ENCODE measurements around the gene ACTG1.

ACTG1 gene

GRCh38 chr17:81509972-81510784 lies 2.4 kb downstream of the ACTG1 start:
- Histone ChIP-seq H3K4me1 (ENCODE audit: low read depth, poor library complexity, severe bottlenecking) (peaks cover 20% of the 10 kb centered on the region), H3K27ac (no peak overlapping the region), H3K4me2 (peak overlapping the region; percentile 99), H3K27me3 (ENCODE audit: insufficient read depth, low read depth) (peaks cover 16% of the 10 kb centered on the region), H3K36me3 (ENCODE audit: insufficient read depth) (peaks cover 20% of the 10 kb centered on the region; the same call in 1 of the 2 replicates), H3K9ac (peak overlapping the region; percentile 4; the same call in 1 of the 2 replicates), H3K4me3 (IDR thresholded peaks at IDR 0.05; ENCODE audit: insufficient read depth, low read depth, low read length) (no peak overlapping the region), H2AFZ (ENCODE audit: low read depth) (no peak overlapping the region), H3K79me2 (ENCODE audit: insufficient read depth, low read depth) (peaks cover 24% of the 10 kb centered on the region), H4K20me1 (ENCODE audit: insufficient read depth) (peaks cover 30% of the 10 kb centered on the region; the same call in 1 of the 2 replicates)
- no peak for TF ChIP-seq CTCF (conservative IDR thresholded peaks at IDR 0.05; ENCODE audit: low read depth, low read length)

- H3K27me3 ChIP-seq (ENCODE audit: insufficient read depth, low read depth), result peaks cover 23% of the 10 kb centered on the region
- H4K20me1 ChIP-seq (ENCODE audit: insufficient read depth), result peaks cover 30% of the 10 kb centered on the region; the same call in 1 of the 2 replicates
- H3K4me1 ChIP-seq (ENCODE audit: low read depth, poor library complexity, severe bottlenecking), result peaks cover 20% of the 10 kb centered on the region
- H3K27ac ChIP-seq, result no peak overlapping the region
- H3K9ac ChIP-seq, result no peak overlapping the region
- H2AFZ ChIP-seq (ENCODE audit: low read depth), result no peak overlapping the region
- peak overlapping the region; percentile 99; the same call in 1 of the 2 replicates for H3K4me2 ChIP-seq
- H3K79me2 ChIP-seq (ENCODE audit: insufficient read depth, low read depth), result peaks cover 24% of the 10 kb centered on the region
- no peak overlapping the region for H3K4me3 ChIP-seq (IDR thresholded peaks at IDR 0.05; ENCODE audit: insufficient read depth, low read depth, low read length)
- TF ChIP-seq CTCF (conservative IDR thresholded peaks at IDR 0.05; ENCODE audit: low read depth, low read length), result no peak
- peaks cover 20% of the 10 kb centered on the region; the same call in 1 of the 2 replicates for H3K36me3 ChIP-seq (ENCODE audit: insufficient read depth)
Measured at GRCh38 chr17:81509207-81509971, 3.2 kb downstream of the ACTG1 start.

GRCh38 chr17:81508639-81509206 lies 3.9 kb downstream of the ACTG1 start:
- H3K4me3 ChIP-seq (IDR thresholded peaks at IDR 0.05; ENCODE audit: insufficient read depth, low read depth, low read length), result no peak overlapping the region
- no peak overlapping the region for H3K9ac ChIP-seq
- peaks cover 27% of the 10 kb centered on the region for H3K27me3 ChIP-seq (ENCODE audit: insufficient read depth, low read depth)
- no peak overlapping the region for H3K4me2 ChIP-seq
- peaks cover 24% of the 10 kb centered on the region for H3K79me2 ChIP-seq (ENCODE audit: insufficient read depth, low read depth)
- H3K27ac ChIP-seq, result no peak overlapping the region
- H3K36me3 ChIP-seq (ENCODE audit: insufficient read depth), result peaks cover 20% of the 10 kb centered on the region; the same call in 1 of the 2 replicates
- peaks cover 30% of the 10 kb centered on the region; the same call in 1 of the 2 replicates for H4K20me1 ChIP-seq (ENCODE audit: insufficient read depth)
- no peak overlapping the region for H2AFZ ChIP-seq (ENCODE audit: low read depth)
- H3K4me1 ChIP-seq (ENCODE audit: low read depth, poor library complexity, severe bottlenecking), result peaks cover 20% of the 10 kb centered on the region
- TF ChIP-seq CTCF (conservative IDR thresholded peaks at IDR 0.05; ENCODE audit: low read depth, low read length), result no peak

- no peak overlapping the region for H3K4me3 ChIP-seq (IDR thresholded peaks at IDR 0.05; ENCODE audit: insufficient read depth, low read depth, low read length)
- H3K4me1 ChIP-seq (ENCODE audit: low read depth, poor library complexity, severe bottlenecking), result no peaks in the 10 kb centered on the region
- H3K36me3 ChIP-seq (ENCODE audit: insufficient read depth), result no peaks in the 10 kb centered on the region
- TF ChIP-seq CTCF (conservative IDR thresholded peaks at IDR 0.05; ENCODE audit: low read depth, low read length), result no peak
- H3K9ac ChIP-seq, result no peak overlapping the region
- H3K27me3 ChIP-seq (ENCODE audit: insufficient read depth, low read depth), result peaks cover 68% of the 10 kb centered on the region
- H3K4me2 ChIP-seq, result no peak overlapping the region
- H3K27ac ChIP-seq, result no peak overlapping the region
- no peaks in the 10 kb centered on the region for H3K79me2 ChIP-seq (ENCODE audit: insufficient read depth, low read depth)
- no peak overlapping the region for H2AFZ ChIP-seq (ENCODE audit: low read depth)
- H4K20me1 ChIP-seq (ENCODE audit: insufficient read depth), result no peaks in the 10 kb centered on the region
Measured at GRCh38 chr17:81503619-81504018, 9.0 kb downstream of the ACTG1 start.

All from KMS-11 (cell line).